Measurements from ENCODE around the gene KAZN.

Gene KAZN

GRCh38 chr1:14964711-14965055, 366.2 kb downstream of the KAZN start:
- H3K9me3 ChIP-seq (ENCODE audit: insufficient read depth, low read depth, low read length): no peaks in the 10 kb centered on the region
- H3K9ac ChIP-seq (ENCODE audit: low read depth, low read length, poor library complexity, severe bottlenecking): no peak overlapping the region
- H3K36me3 ChIP-seq (ENCODE audit: insufficient read depth, low read length): no peaks in the 10 kb centered on the region
- TF ChIP-seq CTCF (conservative IDR thresholded peaks at IDR 0.05; ENCODE audit: low read length) (no peak), EZH2phosphoT487 (IDR thresholded peaks at IDR 0.05; ENCODE audit: borderline replicate concordance) (no peak)
- no peak overlapping the region for H2AFZ ChIP-seq (ENCODE audit: low read length)
- H3K4me2 ChIP-seq (ENCODE audit: low read depth, low read length, poor library complexity, severe bottlenecking): no peak overlapping the region
- peaks cover 11% of the 10 kb centered on the region for H3K4me1 ChIP-seq (ENCODE audit: insufficient read depth, low read length, poor library complexity, severe bottlenecking)
- H3K9me2 ChIP-seq (replicated peaks; ENCODE audit: low read depth, low read length): no peaks in the 10 kb centered on the region
- no peaks in the 10 kb centered on the region for H4K20me1 ChIP-seq (ENCODE audit: insufficient read depth, low read length, poor library complexity, severe bottlenecking)
- H3K4me3 ChIP-seq (ENCODE audit: low read length, poor library complexity, severe bottlenecking): no peak overlapping the region
- no peaks in the 10 kb centered on the region for H3K79me2 ChIP-seq (ENCODE audit: insufficient read depth, low read length)
- H3K27me3 ChIP-seq (ENCODE audit: insufficient read depth, low read length, poor library complexity, severe bottlenecking): peaks cover 8% of the 10 kb centered on the region
- no peaks in the 10 kb centered on the region for H3F3A ChIP-seq (ENCODE audit: low read depth)

GRCh38 chr1:14968251-14968851, 369.9 kb downstream of the KAZN start:
- H3K36me3 ChIP-seq (ENCODE audit: insufficient read depth, low read length): no peaks in the 10 kb centered on the region
- H3K4me2 ChIP-seq (ENCODE audit: low read depth, low read length, poor library complexity, severe bottlenecking): peak overlapping the region; percentile 44

GRCh38 chr1:14969006-14969405, 370.5 kb downstream of the KAZN start:
- Histone ChIP-seq H4K20me1 (ENCODE audit: insufficient read depth, low read length, poor library complexity, severe bottlenecking) (no peaks in the 10 kb centered on the region), H3K4me1 (ENCODE audit: insufficient read depth, low read length, poor library complexity, severe bottlenecking) (peaks cover 11% of the 10 kb centered on the region), H3F3A (ENCODE audit: low read depth) (no peaks in the 10 kb centered on the region), H3K4me3 (ENCODE audit: low read length, poor library complexity, severe bottlenecking) (peak overlapping the region; percentile 33), H3K4me2 (ENCODE audit: low read depth, low read length, poor library complexity, severe bottlenecking) (peak overlapping the region; percentile 44), H2AFZ (ENCODE audit: low read length) (no peak overlapping the region), H3K9me2 (replicated peaks; ENCODE audit: low read depth, low read length) (no peaks in the 10 kb centered on the region), H3K9ac (ENCODE audit: low read depth, low read length, poor library complexity, severe bottlenecking) (no peak overlapping the region), H3K9me3 (ENCODE audit: insufficient read depth, low read depth, low read length) (no peaks in the 10 kb centered on the region), H3K36me3 (ENCODE audit: insufficient read depth, low read length) (no peaks in the 10 kb centered on the region), H3K79me2 (ENCODE audit: insufficient read depth, low read length) (no peaks in the 10 kb centered on the region), H3K27me3 (ENCODE audit: insufficient read depth, low read length, poor library complexity, severe bottlenecking) (peaks cover 12% of the 10 kb centered on the region)
- TF ChIP-seq EZH2phosphoT487 (IDR thresholded peaks at IDR 0.05; ENCODE audit: borderline replicate concordance): no peak
- TF ChIP-seq CTCF (conservative IDR thresholded peaks at IDR 0.05; ENCODE audit: low read length): no peak

More at GRCh38 chr1:14968251-14968851, 369.9 kb downstream of the KAZN start:
- Histone ChIP-seq H4K20me1 (ENCODE audit: insufficient read depth, low read length, poor library complexity, severe bottlenecking) (no peaks in the 10 kb centered on the region), H3K4me1 (ENCODE audit: insufficient read depth, low read length, poor library complexity, severe bottlenecking) (peaks cover 11% of the 10 kb centered on the region), H3K9me2 (replicated peaks; ENCODE audit: low read depth, low read length) (no peaks in the 10 kb centered on the region), H3K4me3 (ENCODE audit: low read length, poor library complexity, severe bottlenecking) (peak overlapping the region; percentile 33), H3K79me2 (ENCODE audit: insufficient read depth, low read length) (no peaks in the 10 kb centered on the region), H3K9ac (ENCODE audit: low read depth, low read length, poor library complexity, severe bottlenecking) (no peak overlapping the region), H2AFZ (ENCODE audit: low read length) (no peak overlapping the region), H3F3A (ENCODE audit: low read depth) (no peaks in the 10 kb centered on the region), H3K9me3 (ENCODE audit: insufficient read depth, low read depth, low read length) (no peaks in the 10 kb centered on the region), H3K27me3 (ENCODE audit: insufficient read depth, low read length, poor library complexity, severe bottlenecking) (peaks cover 8% of the 10 kb centered on the region)
- TF ChIP-seq CTCF (conservative IDR thresholded peaks at IDR 0.05; ENCODE audit: low read length): no peak
- TF ChIP-seq EZH2phosphoT487 (IDR thresholded peaks at IDR 0.05; ENCODE audit: borderline replicate concordance): no peak
